ELF-1 (cell line): Measurements from ENCODE around the gene FKBP9.
"Not testable (repeated sequence)": the region's sequence is repeated elsewhere in the genome, so short reads cannot be mapped to it uniquely, and the experiment has no call there.

Experiments
- DNase-seq: peaks from one replicate; pipeline ENCODE4 v3.0.0-alpha.2; 2016; ENCODE audit warnings: low read depth, low spot score

Gene FKBP9

DNA sequence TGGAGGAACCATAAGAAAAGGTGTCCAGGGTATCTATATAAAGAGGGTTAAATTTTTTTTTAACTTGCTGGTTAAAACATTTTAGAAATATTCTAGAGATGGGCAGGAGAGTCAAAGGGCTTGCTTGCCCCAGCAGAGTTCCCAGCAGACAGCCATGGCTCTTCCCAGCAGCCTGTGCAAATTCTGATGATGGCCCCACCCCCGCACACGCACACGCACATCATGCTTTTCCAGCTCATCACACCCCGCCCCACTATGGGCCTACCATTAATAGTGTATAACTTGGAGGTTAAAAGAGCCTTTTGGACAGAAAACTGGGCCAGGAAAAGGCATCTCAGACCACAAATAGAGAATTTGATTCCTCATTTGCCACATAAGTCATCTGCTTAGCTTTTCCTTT lies 48.5 kb downstream of the FKBP9 start:
- DNase-seq, result not testable (repeated sequence)

DNA sequence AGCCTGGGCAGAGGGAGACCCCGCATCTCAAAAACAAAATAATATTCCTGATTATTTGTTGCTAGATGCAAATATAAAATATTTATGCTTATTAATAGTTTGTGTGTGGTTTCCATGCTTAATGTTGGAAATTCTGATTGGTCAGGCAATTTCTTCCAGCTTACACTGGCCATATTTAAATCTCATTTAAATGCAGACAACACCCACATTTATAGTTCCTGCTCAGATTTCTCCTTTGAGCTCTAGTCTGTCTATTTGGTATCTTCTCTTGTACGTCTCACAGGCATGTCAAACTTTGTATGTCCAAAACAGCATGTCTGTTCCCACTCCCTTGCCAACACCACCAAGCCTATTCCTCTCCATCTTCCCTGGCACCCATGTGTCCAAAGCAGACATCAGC lies 52.5 kb downstream of the FKBP9 start:
- DNase-seq, result no peak

GRCh38 chr7:33012364-33012763 lies 55.1 kb downstream of the FKBP9 start:
- DNase-seq, result no peak

- no peak for DNase-seq
Observed at GRCh38 chr7:33024189-33024757, 67.0 kb downstream of the FKBP9 start.

DNA sequence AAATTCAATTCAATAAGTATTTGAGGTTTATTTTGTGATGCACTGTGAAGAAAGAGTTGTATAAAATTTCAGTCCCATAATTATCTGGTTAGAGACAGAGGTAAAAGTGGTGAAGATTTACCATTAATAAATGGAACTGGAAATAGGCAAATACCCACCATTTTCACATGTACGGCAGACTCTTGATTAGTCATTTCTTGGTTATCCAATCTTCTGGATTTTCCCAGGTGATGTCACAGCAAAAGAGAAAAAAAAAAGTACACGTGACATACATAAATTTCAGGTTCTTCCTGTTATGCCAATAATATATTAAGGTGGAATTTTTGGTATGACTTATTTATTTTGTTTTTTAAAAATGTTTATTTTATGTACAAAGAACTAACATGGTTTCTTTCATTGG lies 78.5 kb downstream of the FKBP9 start:
- no peak for DNase-seq

DNA sequence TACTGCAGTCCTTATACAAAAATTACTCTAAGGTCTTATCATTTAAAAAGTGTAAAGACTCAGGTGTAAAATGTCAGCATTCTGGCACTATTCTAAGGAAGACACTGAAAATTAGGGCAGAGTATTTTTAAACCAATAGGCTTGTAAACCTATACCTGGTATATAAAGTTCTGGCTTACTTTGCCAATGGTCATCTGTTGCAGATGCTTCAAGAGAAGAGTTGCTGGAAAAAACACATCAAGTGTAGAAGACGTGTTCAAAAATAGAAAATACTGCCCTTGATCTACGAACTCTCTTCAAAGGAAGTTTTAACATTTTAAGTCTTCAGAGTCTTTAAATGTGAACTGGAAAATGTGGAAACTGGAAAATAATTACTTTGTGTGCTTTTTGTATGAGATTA lies 81.4 kb downstream of the FKBP9 start:
- DNase-seq, result no peak

DNA sequence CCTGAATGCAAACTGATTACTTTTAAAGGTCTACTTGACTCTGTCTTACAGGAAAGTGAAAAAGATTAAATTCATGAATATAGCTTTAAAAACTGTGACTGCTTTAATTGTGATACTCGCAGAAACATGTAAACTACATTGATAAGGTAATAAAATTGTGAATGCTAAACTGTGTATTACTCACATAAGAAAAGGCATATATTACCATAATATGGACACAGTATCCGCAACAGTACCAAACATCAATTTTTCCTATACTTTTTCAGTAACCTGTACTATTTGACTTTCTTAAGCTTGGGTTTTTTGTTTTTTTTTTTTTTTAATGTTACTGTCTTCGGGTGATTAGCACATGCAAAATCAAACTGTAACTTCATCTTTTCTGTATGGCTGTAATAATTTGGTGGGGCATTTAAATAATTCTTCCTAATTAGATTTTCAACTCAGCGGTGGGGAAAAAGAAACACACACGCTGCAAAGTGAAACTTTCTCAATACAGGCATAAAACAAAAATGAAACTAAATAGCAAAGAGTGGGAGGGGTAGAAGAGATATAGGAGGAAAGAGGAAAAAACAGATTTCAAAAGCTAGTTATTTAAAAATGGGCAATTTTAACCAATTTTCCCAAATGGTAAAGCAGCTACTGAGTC lies 82.1 kb downstream of the FKBP9 start:
- no peak for DNase-seq

DNA sequence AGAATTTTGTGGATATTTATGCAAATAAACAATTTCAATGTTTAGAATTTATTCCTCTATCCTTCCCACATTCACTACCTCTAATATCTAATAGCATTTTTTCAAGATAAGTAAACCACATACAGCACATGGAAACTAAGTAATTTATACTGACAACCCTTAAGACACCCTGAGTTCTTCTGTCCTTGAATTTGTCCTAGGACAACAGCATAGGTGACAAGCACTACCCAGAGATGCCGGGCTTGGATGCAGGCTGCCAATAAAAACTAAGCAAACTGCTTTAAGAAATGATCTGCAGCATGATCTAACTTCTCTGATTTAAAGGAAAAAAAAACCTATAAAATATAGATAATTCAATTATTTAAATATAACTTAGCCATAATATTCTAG lies 82.7 kb downstream of the FKBP9 start:
- DNase-seq, result no peak

- no peak for DNase-seq
Observed at GRCh38 chr7:33040803-33041516, 83.7 kb downstream of the FKBP9 start.

- DNase-seq, result no peak
Observed at GRCh38 chr7:33041631-33042428, 84.6 kb downstream of the FKBP9 start.

- DNase-seq, result no peak
Observed at GRCh38 chr7:33043501-33044400, 86.5 kb downstream of the FKBP9 start.

GRCh38 chr7:33044401-33044718 lies 87.1 kb downstream of the FKBP9 start:
- DNase-seq, result no peak

DNA sequence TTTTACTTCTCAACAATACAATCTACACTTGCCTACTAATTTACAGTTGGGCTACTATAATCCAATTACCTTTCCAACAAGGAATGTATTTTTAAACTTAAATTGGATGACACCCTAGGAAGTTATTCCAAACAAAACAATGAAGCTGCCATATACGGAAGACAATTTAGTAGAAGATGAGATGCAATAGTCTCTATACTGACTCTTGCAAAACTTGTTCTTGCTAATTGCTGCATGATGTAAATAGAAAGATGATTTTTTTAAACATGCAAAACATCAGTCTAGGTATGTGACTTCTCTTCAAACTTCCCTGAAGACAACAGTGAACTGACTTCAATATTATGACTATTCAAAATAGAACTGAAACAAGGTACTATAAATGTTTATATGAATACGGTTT lies 87.7 kb downstream of the FKBP9 start:
- DNase-seq, result no peak

DNA sequence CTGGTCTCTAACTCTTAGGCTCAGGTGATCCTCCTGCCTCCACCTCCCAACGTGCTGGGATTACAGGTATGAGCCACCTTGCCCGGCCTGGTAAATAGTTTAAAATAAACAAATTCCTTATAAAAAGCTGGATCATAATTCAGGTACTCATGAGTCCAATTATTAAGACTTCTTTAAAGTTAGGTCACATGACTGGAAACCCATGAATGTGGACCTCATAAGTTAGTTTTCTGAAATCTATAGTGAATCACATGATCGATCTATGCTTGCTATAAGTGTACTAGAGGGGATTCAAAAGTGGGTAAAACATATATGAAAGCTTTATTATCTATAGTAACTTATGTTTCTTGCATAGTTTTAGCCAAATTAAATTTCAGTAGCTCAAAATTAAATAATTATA lies 91.0 kb downstream of the FKBP9 start:
- no peak for DNase-seq

GRCh38 chr7:33048704-33049103 lies 91.5 kb downstream of the FKBP9 start:
- DNase-seq, result no peak

- DNase-seq, result no peak
Observed at GRCh38 chr7:33050535-33051318, 93.5 kb downstream of the FKBP9 start.

GRCh38 chr7:33053721-33054120 lies 96.5 kb downstream of the FKBP9 start:
- DNase-seq, result no peak

DNA sequence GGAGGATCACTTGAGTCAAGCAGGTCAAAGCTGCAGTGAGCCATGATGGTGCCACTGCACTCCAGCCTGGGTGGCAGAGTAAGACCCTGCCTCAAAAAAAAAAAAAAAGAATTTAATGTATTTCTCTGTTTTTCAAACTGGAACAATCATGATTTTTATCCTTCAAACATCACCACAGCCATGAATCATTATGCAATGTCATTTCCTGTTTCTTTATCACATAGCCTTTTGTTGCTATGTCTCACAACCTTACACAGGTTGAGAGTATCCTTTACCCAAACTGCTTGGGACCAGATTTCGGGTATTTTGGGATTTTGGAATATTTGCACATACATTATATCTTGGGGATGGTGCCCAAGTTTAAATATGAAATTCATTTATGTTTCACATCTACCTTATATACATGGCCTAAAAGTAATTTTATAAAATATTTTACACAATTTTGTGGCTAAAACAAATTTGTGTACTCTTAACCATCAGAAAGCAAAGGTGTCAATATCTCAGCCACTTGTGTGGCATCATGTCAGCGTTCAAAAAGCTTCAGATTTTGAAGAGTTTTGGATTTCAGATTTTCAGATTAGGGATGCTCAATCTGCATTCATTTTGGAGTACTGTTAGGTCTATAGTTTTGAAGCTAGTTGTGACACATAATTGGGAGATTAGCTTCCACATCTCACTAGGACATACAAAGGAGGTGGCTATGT lies 97.2 kb downstream of the FKBP9 start:
- DNase-seq, result no peak

DNA sequence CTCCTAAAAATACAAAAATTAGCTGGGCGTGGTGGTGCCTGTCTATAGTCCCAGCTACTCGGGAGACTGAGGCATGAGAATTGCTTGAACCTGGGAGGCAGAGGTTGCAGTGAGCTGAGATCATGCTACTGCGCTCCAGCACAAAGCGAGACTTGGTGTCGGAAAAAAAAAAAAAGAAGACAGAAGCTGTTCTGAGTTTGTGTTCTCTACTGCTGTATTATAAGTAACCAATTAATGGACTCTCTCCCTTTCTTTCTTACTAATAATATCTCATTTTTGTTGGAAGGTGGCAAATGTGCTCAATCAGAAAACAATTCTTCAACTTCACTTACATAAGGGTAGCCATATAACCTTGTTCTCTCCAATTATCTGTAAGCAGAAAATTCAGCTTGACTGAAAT lies 97.9 kb downstream of the FKBP9 start:
- no peak for DNase-seq
